HCT116 (cell line): ENCODE data around the gene OSBPL8. TPM values are rescaled to one million over a fixed set of nuclear protein-coding genes. Genes with fewer than 3 reads are reported as not detected.

ENCODE experiments used
- ATAC-seq: fragments of 200-7000 bp; cut with Tn5 transposase; 2 replicates; pipeline ENCODE4 v1.9.1; 2020; ENCODE audit warnings: mild to moderate bottlenecking, moderate library complexity
- BruUV-seq: library from RNA; stranded (reverse); fragments of 400-500 nt; replicated peaks from 2 replicates; lab custom pipeline; 2021; lab: Mats Ljungman, UMichigan
- CTCF ChIA-PET: fragments of 300-600 bp; sonication (Branson Sonifier 250); formaldehyde crosslinking; loops from one replicate; lab custom pipeline; 2021; ENCODE audit warnings: antibody characterized with exemption; lab: Charles Lee
- POLR2A ChIA-PET: fragments of 300-600, 350-600 bp; sonication (Branson Sonifier 250); formaldehyde crosslinking; loops from one replicate; lab custom pipeline; 2021; ENCODE audit warnings: antibody characterized with exemption; lab: Charles Lee
- RAD21 ChIA-PET, 2 experiments: fragments of 300-600 bp; sonication (Branson Sonifier 250); formaldehyde crosslinking; loops; one replicate each; lab custom pipeline; 2023; ENCODE audit warnings: low total read pairs in 2 of 2; ENCODE audit not compliant: uncharacterized antibody in 2 of 2, unreplicated experiment in 2 of 2, low non-redundant PET in 1 of 2; lab: Charles Lee
- DNase-seq: peaks from one replicate; pipeline ENCODE4 v3.0.0-alpha.2; 2010; ENCODE audit warnings: low read depth, low spot score
- H2AFZ ChIP-seq: fragments of 200-600 bp; shearing (Covaris generic), sonication (generic); 2 replicates; pipeline ENCODE4 v1.6.1; 2017; ENCODE audit warnings: low read depth, mixed run types, mixed read lengths, antibody characterized with exemption, low read length; ENCODE audit not compliant: poor library complexity, severe bottlenecking
- H3K27ac ChIP-seq: 2 replicates; pipeline ENCODE4 v1.5.1; 2012; ENCODE audit warnings: low read depth, low read length
- H3K27me3 ChIP-seq: fragments of 200-600 bp; sonication (generic); 2 replicates; pipeline ENCODE4 v1.6.1; 2016; ENCODE audit warnings: mixed run types, low read length, mixed read lengths; ENCODE audit not compliant: insufficient read depth
- H3K36me3 ChIP-seq, 2 experiments: fragments of 200-500 bp in 1 of 2; fragments of 200-600 bp in 1 of 2; sonication (Bioruptor generic) in 1 of 2; sonication (generic) in 1 of 2; 2 replicates each; pipeline versions ENCODE4 v1.5.1 to v1.6.1; 2014 to 2016; ENCODE audit warnings: low read length in 2 of 2, inconsistent platforms in 1 of 2, mixed read lengths in 1 of 2, mixed run types in 1 of 2; ENCODE audit not compliant: insufficient read depth in 2 of 2, control insufficient read depth in 1 of 2
- H3K4me1 ChIP-seq, 2 experiments: fragments of 200-600 bp in 1 of 2; sonication (generic) in 1 of 2; 2 replicates each; pipeline versions ENCODE4 v1.5.1 to v1.6.1; 2012 to 2017; ENCODE audit warnings: low read length in 2 of 2, inconsistent platforms in 1 of 2, mild to moderate bottlenecking in 1 of 2, mixed read lengths in 1 of 2, mixed run types in 1 of 2, moderate library complexity in 1 of 2; ENCODE audit not compliant: insufficient read depth in 2 of 2, control insufficient read depth in 1 of 2
- H3K4me2 ChIP-seq: fragments of 200-600 bp; sonication (generic); 2 replicates; pipeline ENCODE4 v1.6.1; 2017; ENCODE audit warnings: mixed run types, low read length, mixed read lengths
- H3K4me3 ChIP-seq, 2 experiments: fragments of 200-600 bp in 1 of 2; sonication (generic) in 1 of 2; replicated peaks in 1 of 2; 2 replicates each; pipeline ENCODE4 v1.5.1; 2011 to 2016; ENCODE audit warnings: low read length in 2 of 2, control low read depth in 1 of 2, low read depth in 1 of 2, mild to moderate bottlenecking in 1 of 2, mixed read lengths in 1 of 2, mixed run types in 1 of 2
- H3K79me2 ChIP-seq: fragments of 200-600 bp; sonication (generic); 2 replicates; pipeline ENCODE4 v1.6.1; 2017; ENCODE audit warnings: mild to moderate bottlenecking, mixed run types, low read length, moderate library complexity, mixed read lengths; ENCODE audit not compliant: insufficient read depth
- H3K9ac ChIP-seq: fragments of 200-600 bp; sonication (generic); 2 replicates; pipeline ENCODE4 v1.6.1; 2016; ENCODE audit warnings: low read length, mixed read lengths
- H3K9me2 ChIP-seq: fragments of 200-600 bp; sonication (generic), shearing (Covaris generic); 2 replicates; pipeline ENCODE4 v1.6.1; 2017; ENCODE audit warnings: mixed run types, mild to moderate bottlenecking, moderate library complexity; ENCODE audit not compliant: insufficient read depth
- H3K9me3 ChIP-seq, 2 experiments: fragments of 200-500 bp in 1 of 2; fragments of 200-600 bp in 1 of 2; sonication (Bioruptor generic) in 1 of 2; sonication (generic) in 1 of 2; 2 replicates each; pipeline ENCODE4 v1.6.1; 2014 to 2017; ENCODE audit warnings: low read length in 2 of 2, mixed read lengths in 2 of 2, inconsistent platforms in 1 of 2, low read depth in 1 of 2, mild to moderate bottlenecking in 1 of 2, mixed run types in 1 of 2, moderate library complexity in 1 of 2; ENCODE audit not compliant: control insufficient read depth in 1 of 2, insufficient read depth in 1 of 2
- H4K20me1 ChIP-seq: fragments of 200-600 bp; sonication (generic), shearing (Covaris generic); 2 replicates; pipeline ENCODE4 v1.6.1; 2017; ENCODE audit warnings: mixed run types, mild to moderate bottlenecking, moderate library complexity; ENCODE audit not compliant: insufficient read depth
- ATF3 ChIP-seq: IDR thresholded peaks from 2 replicates; pipeline ENCODE4 v1.6.1; 2012
- CBX3 ChIP-seq: IDR thresholded peaks from 2 replicates; pipeline ENCODE4 v1.6.1; 2012; ENCODE audit warnings: low read depth
- CEBPB ChIP-seq: IDR thresholded peaks from 2 replicates; pipeline ENCODE4 v1.6.1; 2012; ENCODE audit warnings: low read depth
- CTCF ChIP-seq, 3 experiments: fragments of 200-600 bp in 1 of 3; sonication (generic) in 1 of 3; IDR thresholded peaks in 2 of 3; conservative IDR thresholded peaks in 1 of 3; 2 replicates each; pipeline ENCODE4 v1.5.1; 2012 to 2017; ENCODE audit warnings: low read depth in 2 of 3, low read length in 2 of 3, antibody characterized with exemption in 1 of 3, borderline replicate concordance in 1 of 3, control low read depth in 1 of 3, mild to moderate bottlenecking in 1 of 3, mixed read lengths in 1 of 3, mixed run types in 1 of 3, moderate library complexity in 1 of 3; ENCODE audit not compliant: insufficient read depth in 1 of 3
- EGR1 ChIP-seq: IDR thresholded peaks from 2 replicates; pipeline ENCODE4 v1.6.1; 2012; ENCODE audit warnings: low read depth
- EZH2 ChIP-seq: fragments of 200-600 bp; sonication (generic); IDR thresholded peaks from 2 replicates; pipeline ENCODE4 v1.6.1; 2017; ENCODE audit warnings: antibody characterized with exemption, mixed run types
- FOSL1 ChIP-seq: IDR thresholded peaks from 2 replicates; pipeline ENCODE4 v1.6.1; 2012; ENCODE audit warnings: low read depth
- JUND ChIP-seq: IDR thresholded peaks from 2 replicates; pipeline ENCODE4 v1.6.1; 2012
- MAX ChIP-seq: IDR thresholded peaks from 2 replicates; pipeline ENCODE4 v1.6.1; 2012
- POLR2AphosphoS5 ChIP-seq: IDR thresholded peaks from 2 replicates; pipeline ENCODE4 v1.6.1; 2011; ENCODE audit warnings: mild to moderate bottlenecking, low read depth, low read length, moderate library complexity
- RAD21 ChIP-seq: IDR thresholded peaks from 2 replicates; pipeline ENCODE4 v1.6.1; 2012; ENCODE audit warnings: low read depth, mild to moderate bottlenecking
- SIN3A ChIP-seq: IDR thresholded peaks from 2 replicates; pipeline ENCODE4 v1.6.1; 2012; ENCODE audit warnings: low read depth
- SP1 ChIP-seq: IDR thresholded peaks from 2 replicates; pipeline ENCODE4 v1.6.1; 2012; ENCODE audit warnings: low read depth
- ZBTB33 ChIP-seq: IDR thresholded peaks from 2 replicates; pipeline ENCODE4 v1.6.1; 2011; ENCODE audit warnings: mild to moderate bottlenecking, low read length, moderate library complexity; ENCODE audit not compliant: insufficient replicate concordance; ENCODE audit errors: extremely low read depth
- ZNF274 ChIP-seq: fragments of 200-500 bp; sonication (Bioruptor generic); IDR thresholded peaks from 2 replicates; pipeline ENCODE4 v1.6.1; 2014; ENCODE audit warnings: mild to moderate bottlenecking, low read depth, low read length, inconsistent platforms
- intact Hi-C: fragments of 100-400 bp; cut with micrococcal nuclease; formaldehyde crosslinking; loops from 2 replicates; pipeline ENCODE4 v1.10.0; 2022
- total RNA-seq: library from RNA; stranded (reverse); gene quantifications from one replicate; pipeline ENCODE4 v1.2.1, GENCODE V29; 2021; ENCODE audit not compliant: unreplicated experiment

The OSBPL8 gene
- total RNA-seq, 1 experiment from 2014 or later: 115 TPM

GRCh38 chr12:76587428-76588178, 28.0 kb upstream of the OSBPL8 start (continued):
- TF ChIP-seq CEBPB: no peak
- no peak for TF ChIP-seq ZNF274
- no peak for TF ChIP-seq ZBTB33
- TF ChIP-seq, all 23 proteins: peak for 0

GRCh38 chr12:76586764-76587395, 27.3 kb upstream of the OSBPL8 start:
- RAD21 ChIA-PET: interaction anchor here in 1 of 2 experiments (0.6 kb wide), 1 partner anchor 71 kb away, joined by 3 read pairs; no protein-coding TSS in a partner anchor
- no peak for TF ChIP-seq ZBTB33
- no peak for TF ChIP-seq FOSL1
- TF ChIP-seq POLR2AphosphoS5: no peak
- TF ChIP-seq JUND: no peak
- TF ChIP-seq EZH2: no peak
- peak; percentile 50 to 83 (median 63); a peak in 5 of 6 replicates for TF ChIP-seq CTCF (IDR thresholded peaks at IDR 0.05 in 2 of 3, conservative IDR thresholded peaks at IDR 0.05 in 1 of 3; ENCODE audit: borderline replicate concordance in 1 of 3, insufficient read depth in 1 of 3, low read depth in 2 of 3, low read length in 2 of 3)
- TF ChIP-seq RAD21: peak; percentile 83
- TF ChIP-seq MAX: no peak
- TF ChIP-seq SP1: no peak
- no peak for TF ChIP-seq CBX3
- TF ChIP-seq ATF3: no peak
- no peak for TF ChIP-seq SIN3A
- no peak for TF ChIP-seq EGR1
- BruUV-seq: no TSS peak
- peak; percentile 59; the same call in 1 of the 2 replicates for ATAC-seq
- Histone ChIP-seq H3K4me1 (peaks cover 6 to 9% of the 10 kb centered on the region in 2 experiments), H3K4me2 (no peak overlapping the region), H3K27me3 (no peaks in the 10 kb centered on the region), H2AFZ (no peak overlapping the region), H3K27ac (no peak overlapping the region), H3K9me3 (no peaks in the 10 kb centered on the region), H4K20me1 (no peaks in the 10 kb centered on the region), H3K4me3 (no peak overlapping the region), H3K9me2 (no peaks in the 10 kb centered on the region), H3K79me2 (no peaks in the 10 kb centered on the region), H3K36me3 (no peaks in the 10 kb centered on the region), H3K9ac (no peak overlapping the region)
- intact Hi-C loops: loop anchor here (1.0 to 5.0 kb wide), 2 partner anchors 1060 to 1100 kb away; no protein-coding TSS in a partner anchor
- CTCF ChIA-PET: interaction anchor here (0.7 to 1.7 kb wide), 19 partner anchors 9 to 1898 kb away, joined by 3 to 5 read pairs (median 4); partner anchors contain the start of gene GLIPR1L2
- peak; percentile 27 for DNase-seq
- POLR2A ChIA-PET: interaction anchor here (0.7 kb wide), 1 partner anchor 963 kb away, joined by 3 read pairs; no protein-coding TSS in a partner anchor
